Esophagus muscularis mucosa (tissue), 4 donors: Measurements from ENCODE around the gene DNAH17. TPM values are rescaled to one million over a fixed set of nuclear protein-coding genes. Genes with fewer than 3 reads are reported as not detected.

Experiments used
- DNase-seq: peaks from one replicate; pipeline ENCODE4 v3.0.0-alpha.2; 2017; ENCODE audit errors: extremely low spot score
- H3K27ac ChIP-seq, 4 donors: fragments of 200-600 bp; sonication (generic); replicated peaks in 1 of 4; 1 replicate in 3 of 4; 2 replicates in 1 of 4; pipeline ENCODE4 v1.5.1; 2016 to 2019; ENCODE audit warnings: mild to moderate bottlenecking in 1 of 4
- H3K27me3 ChIP-seq, 4 donors: fragments of 200-600 bp; sonication (generic); one replicate each; pipeline versions ENCODE4 v1.5.1 to v1.6.0; 2016 to 2019
- H3K36me3 ChIP-seq, 4 donors: fragments of 200-600 bp; sonication (generic); one replicate each; pipeline ENCODE4 v1.5.1; 2016 to 2019
- H3K4me1 ChIP-seq, 4 donors: fragments of 200-600 bp; sonication (generic); one replicate each; pipeline ENCODE4 v1.5.1; 2016 to 2019
- H3K4me3 ChIP-seq, 4 donors: fragments of 200-600 bp; sonication (generic); 1 replicate in 2 of 4; 2 replicates in 2 of 4; pipeline ENCODE4 v1.5.1; 2016 to 2019; ENCODE audit warnings: mild to moderate bottlenecking in 4 of 4, moderate library complexity in 1 of 4
- H3K9me3 ChIP-seq, 4 donors: fragments of 200-600 bp; sonication (generic); 1 replicate in 3 of 4; 2 replicates in 1 of 4; pipeline ENCODE4 v1.5.1; 2016 to 2019
- CTCF ChIP-seq, 3 experiments: fragments of 200-600 bp in 2 of 3; fragments of 450-650 bp in 1 of 3; sonication (generic) in 2 of 3; IDR thresholded peaks; one replicate each; pipeline ENCODE4 v1.5.1; 2017 to 2019; ENCODE audit warnings: antibody characterized with exemption in 3 of 3, mild to moderate bottlenecking in 2 of 3, moderate library complexity in 1 of 3
- EP300 ChIP-seq: sonication (generic); formaldehyde crosslinking; IDR thresholded peaks from one replicate; pipeline ENCODE4 v1.6.1; 2017; ENCODE audit warnings: antibody characterized with exemption
- POLR2A ChIP-seq: fragments of 450-650 bp; IDR thresholded peaks from one replicate; pipeline ENCODE4 v1.6.1; 2017; ENCODE audit warnings: antibody characterized with exemption, moderate library complexity, mild to moderate bottlenecking, low read depth
- POLR2AphosphoS5 ChIP-seq, 2 donors: sonication (generic); formaldehyde crosslinking; IDR thresholded peaks; one replicate each; pipeline ENCODE4 v1.6.1; 2017; ENCODE audit warnings: antibody characterized with exemption in 2 of 2
- WGBS: methylation state at CpG from one replicate; pipeline ENCODE4 v1.1.5; 2018; 5-methylcytosine and 5-hydroxymethylcytosine counted together
- intact Hi-C: fragments of 100-400 bp; cut with DNase I; formaldehyde crosslinking; loops from one replicate; pipeline ENCODE4 v1.15.1; 2023
- total RNA-seq, 4 donors: library from RNA; depleted of rRNA; stranded (reverse); fragments of >200 nt; gene quantifications; one replicate each; pipeline versions ENCODE4 v1.1.0 to v1.2.1, GENCODE V29; 2016

DNAH17 gene
- total RNA-seq, 4 donors from 2014 or later: not detected

GRCh38 chr17:78459696-78460095 lies 117.5 kb downstream of the DNAH17 start:
- H3K36me3 ChIP-seq: no peaks in the 10 kb centered on the region
- no peak overlapping the region for H3K27ac ChIP-seq
- DNase-seq: no peak
- WGBS: 89% methylated on average over 17 of the region's 21 CpGs
- no peaks in the 10 kb centered on the region for H3K27me3 ChIP-seq
- intact Hi-C loops: no loop called here
- no peaks in the 10 kb centered on the region for H3K4me1 ChIP-seq
- TF ChIP-seq POLR2AphosphoS5 (IDR thresholded peaks at IDR 0.05) (no peak), POLR2A (no peak), CTCF (IDR thresholded peaks at IDR 0.05) (no peak), EP300 (no peak)
- H3K4me3 ChIP-seq: no peak overlapping the region
- H3K9me3 ChIP-seq: no peaks in the 10 kb centered on the region

- no peak for DNase-seq
- Histone ChIP-seq H3K4me1 (no peaks in the 10 kb centered on the region), H3K36me3 (no peaks in the 10 kb centered on the region), H3K9me3 (no peaks in the 10 kb centered on the region), H3K27me3 (no peaks in the 10 kb centered on the region), H3K27ac (no peak overlapping the region), H3K4me3 (no peak overlapping the region)
- no peak for TF ChIP-seq POLR2AphosphoS5 (IDR thresholded peaks at IDR 0.05)
- no peak for TF ChIP-seq POLR2A
- TF ChIP-seq CTCF (IDR thresholded peaks at IDR 0.05): no peak
- no peak for TF ChIP-seq EP300
- 96% methylated on average over 27 of the region's 37 CpGs for WGBS
- intact Hi-C loops: no loop called here
Observed at GRCh38 chr17:78458736-78459335, 118.4 kb downstream of the DNAH17 start.

GRCh38 chr17:78458091-78458490 lies 119.1 kb downstream of the DNAH17 start:
- no peaks in the 10 kb centered on the region for H3K4me1 ChIP-seq
- no peak for TF ChIP-seq POLR2AphosphoS5 (IDR thresholded peaks at IDR 0.05)
- no peak for TF ChIP-seq CTCF (IDR thresholded peaks at IDR 0.05)
- TF ChIP-seq EP300: no peak
- no peak for TF ChIP-seq POLR2A
- intact Hi-C loops: no loop called here

GRCh38 chr17:78454346-78454745 lies 122.8 kb downstream of the DNAH17 start:
- H3K27me3 ChIP-seq: no peaks in the 10 kb centered on the region
- intact Hi-C loops: no loop called here
- H3K9me3 ChIP-seq: no peaks in the 10 kb centered on the region
- WGBS: 93% methylated on average over 14 of the region's 20 CpGs
- no peaks in the 10 kb centered on the region for H3K4me1 ChIP-seq
- H3K27ac ChIP-seq: no peak overlapping the region
- H3K4me3 ChIP-seq: no peak overlapping the region
- no peak for TF ChIP-seq POLR2A
- TF ChIP-seq POLR2AphosphoS5 (IDR thresholded peaks at IDR 0.05): no peak
- TF ChIP-seq EP300: no peak
- TF ChIP-seq CTCF (IDR thresholded peaks at IDR 0.05): no peak
- no peak for DNase-seq
- H3K36me3 ChIP-seq: no peaks in the 10 kb centered on the region

More at GRCh38 chr17:78458091-78458490, 119.1 kb downstream of the DNAH17 start:
- H3K4me3 ChIP-seq: no peak overlapping the region
- WGBS: 94% methylated on average over 3 of the region's 10 CpGs
- no peaks in the 10 kb centered on the region for H3K36me3 ChIP-seq
- no peak for DNase-seq
- no peaks in the 10 kb centered on the region for H3K9me3 ChIP-seq
- no peaks in the 10 kb centered on the region for H3K27me3 ChIP-seq
- H3K27ac ChIP-seq: no peak overlapping the region

GRCh38 chr17:78451753-78452152 lies 125.4 kb downstream of the DNAH17 start:
- intact Hi-C loops: no loop called here
- H3K4me1 ChIP-seq: no peaks in the 10 kb centered on the region
- no peaks in the 10 kb centered on the region for H3K27me3 ChIP-seq
- H3K9me3 ChIP-seq: no peaks in the 10 kb centered on the region
- no peaks in the 10 kb centered on the region for H3K36me3 ChIP-seq
- H3K27ac ChIP-seq: no peak overlapping the region
- H3K4me3 ChIP-seq: no peak overlapping the region
- TF ChIP-seq POLR2A (no peak), CTCF (IDR thresholded peaks at IDR 0.05) (no peak), POLR2AphosphoS5 (IDR thresholded peaks at IDR 0.05) (no peak), EP300 (no peak)
- DNase-seq: no peak
- WGBS: 83% methylated on average over 7 of the region's 7 CpGs
